GM12878 (cell line): ENCODE measurements around the gene ZNF532. TPM values are rescaled to one million over a fixed set of nuclear protein-coding genes. Genes with fewer than 3 reads are reported as not detected.

Experiments used
- ATAC-seq: fragments of 200-7000 bp; cut with Tn5 transposase; 3 replicates; pipeline ENCODE4 v1.9.1; 2020; ENCODE audit warnings: mild to moderate bottlenecking, moderate library complexity
- BruUV-seq: library from RNA; stranded (reverse); fragments of 400-500 nt; replicated peaks from 2 replicates; lab custom pipeline; 2021; lab: Mats Ljungman, UMichigan
- CTCF ChIA-PET: fragments of 300-600 bp; sonication (Branson Sonifier 250); formaldehyde crosslinking; extraction: SDS; loops from one replicate; lab custom pipeline; 2021; ENCODE audit warnings: inconsistent platforms; lab: Yijun Ruan, JAX
- POLR2A ChIA-PET: fragments of 350-600 bp; formaldehyde crosslinking; extraction: SDS; loops from one replicate; lab custom pipeline; 2021; ENCODE audit warnings: inconsistent platforms; lab: Charles Lee
- RAD21 ChIA-PET: fragments of 300-600 bp; sonication (Branson Sonifier 250); formaldehyde crosslinking; loops from one replicate; lab custom pipeline; 2023; ENCODE audit warnings: antibody characterized with exemption; ENCODE audit not compliant: unreplicated experiment; lab: Charles Lee
- SMC1A ChIA-PET: fragments of 300-600 bp; sonication (Branson Sonifier 250); formaldehyde crosslinking; loops from one replicate; lab custom pipeline; 2023; ENCODE audit not compliant: unreplicated experiment, uncharacterized antibody; lab: Charles Lee
- DNase-seq: peaks from one replicate; pipeline ENCODE4 v3.0.0-alpha.2; 2011; ENCODE audit warnings: low read depth, low spot score
- FAIRE-seq: peaks from 3 replicates; lab custom pipeline; 2011; peaks lifted over from hg19 to GRCh38; lab: Jason Lieb, UNC
- H2AFZ ChIP-seq: 2 replicates; pipeline ENCODE4 v1.6.0; 2011; ENCODE audit warnings: low read depth, low read length, control low read depth; ENCODE audit not compliant: control insufficient read depth
- H3K27ac ChIP-seq: 2 replicates; pipeline ENCODE4 v1.5.1; 2011; ENCODE audit warnings: control low read depth; ENCODE audit not compliant: control insufficient read depth, insufficient read depth
- H3K27me3 ChIP-seq, 2 experiments: replicated peaks in 1 of 2; 2 replicates each; pipeline versions ENCODE4 v1.6.0 to v1.6.1; 2011; ENCODE audit warnings: low read length in 1 of 2; ENCODE audit not compliant: control insufficient read depth in 2 of 2, insufficient read depth in 2 of 2
- H3K36me3 ChIP-seq, 2 experiments: 2 replicates each; pipeline ENCODE4 v1.5.1; 2011; ENCODE audit warnings: low read length in 1 of 2; ENCODE audit not compliant: control insufficient read depth in 2 of 2, insufficient read depth in 2 of 2
- H3K4me1 ChIP-seq: 2 replicates; pipeline ENCODE4 v1.6.1; 2011; ENCODE audit warnings: mild to moderate bottlenecking, low read length, moderate library complexity, mixed read lengths; ENCODE audit not compliant: control insufficient read depth, insufficient read depth
- H3K4me2 ChIP-seq: 2 replicates; pipeline ENCODE4 v1.6.0; 2011; ENCODE audit warnings: control low read depth; ENCODE audit not compliant: control insufficient read depth, insufficient read depth
- H3K4me3 ChIP-seq: fragments of 200-600 bp; sonication (generic); 2 replicates; pipeline ENCODE4 v1.5.1; 2016
- H3K79me2 ChIP-seq: 2 replicates; pipeline ENCODE4 v1.6.0; 2011; ENCODE audit warnings: low read length; ENCODE audit not compliant: control insufficient read depth, insufficient read depth
- H3K9ac ChIP-seq: 2 replicates; pipeline ENCODE4 v1.8.0; 2011; ENCODE audit warnings: low read length, control low read depth, mixed read lengths; ENCODE audit not compliant: control insufficient read depth, insufficient read depth
- H3K9me3 ChIP-seq: replicated peaks from 3 replicates; pipeline ENCODE4 v1.5.1; 2011; ENCODE audit warnings: mild to moderate bottlenecking, low read length; ENCODE audit not compliant: control insufficient read depth, insufficient read depth
- H4K20me1 ChIP-seq: 2 replicates; pipeline ENCODE4 v1.6.0; 2011; ENCODE audit not compliant: control insufficient read depth, insufficient read depth
- CBX3 ChIP-seq: fragments of 200-600 bp; sonication (generic); IDR thresholded peaks from 2 replicates; pipeline ENCODE4 v1.6.1; 2016; ENCODE audit warnings: low read depth, borderline replicate concordance
- DPF2 ChIP-seq: fragments of 450-650 bp; IDR thresholded peaks from 2 replicates; pipeline ENCODE4 v1.6.1; 2017; ENCODE audit warnings: mild to moderate bottlenecking
- ELK1 ChIP-seq: IDR thresholded peaks from 2 replicates; pipeline ENCODE4 v1.6.1; 2012; ENCODE audit warnings: low read depth, low read length, improper control_type of control experiment
- JUND ChIP-seq: IDR thresholded peaks from 2 replicates; pipeline ENCODE4 v1.6.1; 2012; ENCODE audit warnings: low read depth, mild to moderate bottlenecking, low read length, improper control_type of control experiment, moderate library complexity
- MTA2 ChIP-seq: fragments of 450-650 bp; IDR thresholded peaks from 2 replicates; pipeline ENCODE4 v1.6.1; 2016; ENCODE audit warnings: low read depth, mild to moderate bottlenecking, moderate library complexity
- MTA3 ChIP-seq: IDR thresholded peaks from 2 replicates; pipeline ENCODE4 v1.6.1; 2012; ENCODE audit warnings: low read length, inconsistent platforms, borderline replicate concordance
- MXI1 ChIP-seq: fragments of 150-350 bp; IDR thresholded peaks from 2 replicates; pipeline ENCODE4 v1.6.1; 2011; ENCODE audit warnings: low read depth, mild to moderate bottlenecking, inconsistent platforms, low read length, improper control_type of control experiment
- NFIC ChIP-seq: IDR thresholded peaks from 2 replicates; pipeline ENCODE4 v1.6.1; 2012; ENCODE audit warnings: low read depth, mild to moderate bottlenecking, inconsistent platforms, low read length, moderate library complexity
- NFXL1 ChIP-seq: fragments of 450-650 bp; IDR thresholded peaks from 2 replicates; pipeline ENCODE4 v1.6.1; 2017; ENCODE audit warnings: antibody characterized with exemption, mild to moderate bottlenecking, borderline replicate concordance
- NR2C1 ChIP-seq: fragments of 450-650 bp; IDR thresholded peaks from 2 replicates; pipeline ENCODE4 v1.6.1; 2017; ENCODE audit warnings: antibody characterized with exemption, mild to moderate bottlenecking, moderate library complexity
- NR2C2 ChIP-seq: IDR thresholded peaks from 2 replicates; pipeline ENCODE4 v1.6.1; 2011; ENCODE audit warnings: borderline replicate concordance, low read depth; ENCODE audit not compliant: control insufficient read depth, insufficient read length
- PAX5 ChIP-seq: IDR thresholded peaks from 2 replicates; pipeline ENCODE4 v1.6.1; 2011; ENCODE audit warnings: low read depth, low read length, borderline replicate concordance
- SMC3 ChIP-seq: IDR thresholded peaks from 2 replicates; pipeline ENCODE4 v1.6.1; 2011; ENCODE audit warnings: low read length, improper control_type of control experiment, borderline replicate concordance
- SPI1 ChIP-seq: IDR thresholded peaks from 2 replicates; pipeline ENCODE4 v1.6.1; 2011; ENCODE audit warnings: low read depth, mild to moderate bottlenecking, low read length, moderate library complexity, borderline replicate concordance; ENCODE audit not compliant: insufficient read depth
- WRNIP1 ChIP-seq: IDR thresholded peaks from 2 replicates; pipeline ENCODE4 v1.6.1; 2011; ENCODE audit warnings: low read depth, low read length, improper control_type of control experiment, borderline replicate concordance
- ZBTB33 ChIP-seq: fragments of 450-650 bp; IDR thresholded peaks from 2 replicates; pipeline ENCODE4 v1.6.1; 2017; ENCODE audit warnings: mild to moderate bottlenecking
- ZSCAN29 ChIP-seq: fragments of 450-650 bp; IDR thresholded peaks from 2 replicates; pipeline ENCODE4 v1.6.1; 2017; ENCODE audit warnings: mild to moderate bottlenecking, moderate library complexity
- WGBS: methylation state at CpG from one replicate; pipeline ENCODE4 v1.1.6; 2016; ENCODE audit warnings: low lambda C conversion rate; ENCODE audit not compliant: insufficient replicate concordance, insufficient coverage; ENCODE audit errors: missing lambda C conversion rate; 5-methylcytosine and 5-hydroxymethylcytosine counted together
- in situ Hi-C: fragments of 300-500 bp; cut with MboI; formaldehyde crosslinking; loops from 9 replicates; pipeline ENCODE4 v1.14.3; 2018; ENCODE audit warnings: mixed read lengths
- intact Hi-C: fragments of 100-400 bp; cut with micrococcal nuclease; formaldehyde crosslinking; loops from one replicate; pipeline ENCODE4 v1.14.2; 2022; ENCODE audit not compliant: unreplicated experiment
- polyA plus RNA-seq, 11 experiments: library from polyadenylated mRNA; depleted of rRNA in 4 of 11; unstranded in 6 of 11; stranded (reverse) in 5 of 11; fragments of >200 nt; fragmentation: Nextera tagmentation in 4 of 11; fragmentation: Illumina TruSeq in 1 of 11; extraction: Ambion mirVana in 4 of 11; extraction: Trizol in 1 of 11; gene quantifications; 1 replicate in 1 of 11; 2 replicates in 10 of 11; pipeline versions ENCODE4 v1.2.1 to v1.2.3, GENCODE V29; 2011 to 2016; ENCODE audit warnings: inconsistent platforms in 2 of 11, missing spikeins in 2 of 11, low read depth in 1 of 11
- total RNA-seq, 4 experiments: library from RNA; depleted of rRNA in 3 of 4; stranded (reverse); fragments of >200 nt in 3 of 4; fragmentation: Illumina TruSeq in 1 of 4; extraction: Trizol in 1 of 4; gene quantifications; 2 replicates each; pipeline versions ENCODE4 v1.2.1 to v1.2.3, GENCODE V29; 2013 to 2021
- TF ChIP-seq, protein P1 (sequence below): fragments of 450-650 bp; IDR thresholded peaks from 2 replicates; pipeline ENCODE4 v1.6.1; 2018; ENCODE audit warnings: borderline replicate concordance, mild to moderate bottlenecking; ENCODE audit not compliant: partially characterized antibody
- TF ChIP-seq, protein P2 (sequence below): fragments of 450-650 bp; IDR thresholded peaks from 2 replicates; pipeline ENCODE4 v1.6.1; 2016; ENCODE audit warnings: mild to moderate bottlenecking

Gene ZNF532
- total and polyA plus RNA-seq, 10 of the 15 experiments (the other 5 are each of a cell fraction or from before 2014, with no cell fraction given) = 0.44 to 3.4 (median 1.4) TPM

GRCh38 chr18:58908006-58908405, 43.3 kb downstream of the ZNF532 start:
- Histone ChIP-seq H2AFZ (no peak overlapping the region), H3K9me3 (no peaks in the 10 kb centered on the region), H3K4me2 (no peak overlapping the region), H3K4me3 (no peak overlapping the region), H3K27ac (no peak overlapping the region), H4K20me1 (no peaks in the 10 kb centered on the region), H3K9ac (no peak overlapping the region), H3K4me1 (peaks cover 8% of the 10 kb centered on the region), H3K27me3 (peaks cover 0 to 2% of the 10 kb centered on the region in 2 experiments; a peak in 1 of 4 replicates), H3K79me2 (no peaks in the 10 kb centered on the region), H3K36me3 (no peaks in the 10 kb centered on the region)
- ATAC-seq = no peak
- POLR2A ChIA-PET = no interaction called here
- FAIRE-seq = no peak
- intact Hi-C loops = no loop called here
- no TSS peak for BruUV-seq
- CTCF ChIA-PET = interaction anchor here (1.1 to 1.2 kb wide), 2 partner anchors 13 to 127 kb away, joined by 3 to 4 read pairs; no protein-coding TSS in a partner anchor
- 59% methylated on average over 1 of the region's 1 CpG for WGBS
- RAD21 ChIA-PET = no interaction called here
- SMC1A ChIA-PET = no interaction called here
- DNase-seq = no peak
- in situ Hi-C loops = no loop called here
- TF ChIP-seq WRNIP1 (no peak), NR2C1 (no peak), NR2C2 (no peak), DPF2 (no peak), ZSCAN29 (no peak), JUND (no peak), NFIC (no peak), CBX3 (no peak), MTA2 (no peak), ZBTB33 (no peak), MXI1 (no peak), SPI1 (no peak), ELK1 (no peak), SMC3 (no peak), MTA3 (no peak), PAX5 (no peak), NFXL1 (no peak)
- TF ChIP-seq, protein P1, sequence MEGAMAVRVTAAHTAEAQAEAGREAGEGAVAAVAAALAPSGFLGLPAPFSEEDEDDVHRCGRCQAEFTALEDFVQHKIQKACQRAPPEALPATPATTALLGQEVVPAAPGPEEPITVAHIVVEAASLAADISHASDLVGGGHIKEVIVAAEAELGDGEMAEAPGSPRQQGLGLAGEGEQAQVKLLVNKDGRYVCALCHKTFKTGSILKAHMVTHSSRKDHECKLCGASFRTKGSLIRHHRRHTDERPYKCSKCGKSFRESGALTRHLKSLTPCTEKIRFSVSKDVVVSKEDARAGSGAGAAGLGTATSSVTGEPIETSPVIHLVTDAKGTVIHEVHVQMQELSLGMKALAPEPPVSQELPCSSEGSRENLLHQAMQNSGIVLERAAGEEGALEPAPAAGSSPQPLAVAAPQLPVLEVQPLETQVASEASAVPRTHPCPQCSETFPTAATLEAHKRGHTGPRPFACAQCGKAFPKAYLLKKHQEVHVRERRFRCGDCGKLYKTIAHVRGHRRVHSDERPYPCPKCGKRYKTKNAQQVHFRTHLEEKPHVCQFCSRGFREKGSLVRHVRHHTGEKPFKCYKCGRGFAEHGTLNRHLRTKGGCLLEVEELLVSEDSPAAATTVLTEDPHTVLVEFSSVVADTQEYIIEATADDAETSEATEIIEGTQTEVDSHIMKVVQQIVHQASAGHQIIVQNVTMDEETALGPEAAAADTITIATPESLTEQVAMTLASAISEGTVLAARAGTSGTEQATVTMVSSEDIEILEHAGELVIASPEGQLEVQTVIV = no peak
- TF ChIP-seq, protein P2, sequence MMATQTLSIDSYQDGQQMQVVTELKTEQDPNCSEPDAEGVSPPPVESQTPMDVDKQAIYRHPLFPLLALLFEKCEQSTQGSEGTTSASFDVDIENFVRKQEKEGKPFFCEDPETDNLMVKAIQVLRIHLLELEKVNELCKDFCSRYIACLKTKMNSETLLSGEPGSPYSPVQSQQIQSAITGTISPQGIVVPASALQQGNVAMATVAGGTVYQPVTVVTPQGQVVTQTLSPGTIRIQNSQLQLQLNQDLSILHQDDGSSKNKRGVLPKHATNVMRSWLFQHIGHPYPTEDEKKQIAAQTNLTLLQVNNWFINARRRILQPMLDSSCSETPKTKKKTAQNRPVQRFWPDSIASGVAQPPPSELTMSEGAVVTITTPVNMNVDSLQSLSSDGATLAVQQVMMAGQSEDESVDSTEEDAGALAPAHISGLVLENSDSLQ = no peak
